ENCODE results near the gene RCOR1. TPM values are rescaled to one million over a fixed set of nuclear protein-coding genes. Genes with fewer than 3 reads are reported as not detected.
"Not testable (repeated sequence)": the region's sequence is repeated elsewhere in the genome, so short reads cannot be mapped to it uniquely, and the experiment has no call there.

The RCOR1 gene
- total RNA-seq, 2 donors from 2014 or later = 8.4 to 8.7 TPM

GRCh38 chr14:102629011-102629444 is 36.6 kb downstream of the RCOR1 start:
- H3K27ac ChIP-seq = no peak overlapping the region

GRCh38 chr14:102629808-102630350 is 37.4 kb downstream of the RCOR1 start:
- Histone ChIP-seq H3K27me3 (no peaks in the 10 kb centered on the region), H3K4me3 (no peak overlapping the region), H3K27ac (peak overlapping the region in 1 of 2 donors; percentile 5), H3K4me1 (peaks cover 0 to 23% of the 10 kb centered on the region in 2 donors), H3K9me3 (no peaks in the 10 kb centered on the region), H3K36me3 (no peaks in the 10 kb centered on the region)
- DNase-seq (ENCODE audit: low spot score) = no peak
- TF ChIP-seq CTCF (IDR thresholded peaks at IDR 0.05) = no peak

More at GRCh38 chr14:102629011-102629444, 36.6 kb downstream of the RCOR1 start:
- Histone ChIP-seq H3K36me3 (no peaks in the 10 kb centered on the region), H3K4me1 (peaks cover 0 to 23% of the 10 kb centered on the region in 2 donors), H3K9me3 (no peaks in the 10 kb centered on the region), H3K4me3 (no peak overlapping the region), H3K27me3 (no peaks in the 10 kb centered on the region)
- TF ChIP-seq CTCF (IDR thresholded peaks at IDR 0.05) = no peak
- no peak for DNase-seq (ENCODE audit: low spot score)

DNA sequence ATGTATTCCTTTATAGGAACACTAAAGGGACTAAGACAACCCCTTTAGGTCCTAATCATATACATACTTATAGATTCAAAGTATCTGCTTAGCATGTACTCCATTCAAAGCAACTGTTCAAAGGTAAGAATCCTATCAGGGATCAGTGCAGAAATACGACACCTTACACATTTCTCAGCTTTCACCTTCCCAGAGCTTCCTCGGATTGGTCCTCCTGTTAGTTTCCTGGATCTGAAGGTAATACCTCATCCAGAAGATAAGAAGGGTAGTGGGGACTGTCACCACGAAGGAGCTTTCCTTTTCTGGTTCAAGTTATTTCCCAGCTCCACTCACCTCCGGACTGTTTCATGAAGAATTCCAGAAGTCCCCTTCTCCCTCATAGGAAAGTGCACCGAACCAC is 38.0 kb downstream of the RCOR1 start:
- Histone ChIP-seq H3K4me3 (no peak overlapping the region), H3K27ac (peak overlapping the region in 1 of 2 donors; percentile 5), H3K9me3 (no peaks in the 10 kb centered on the region), H3K27me3 (no peaks in the 10 kb centered on the region), H3K4me1 (peaks cover 0 to 23% of the 10 kb centered on the region in 2 donors), H3K36me3 (no peaks in the 10 kb centered on the region)
- TF ChIP-seq CTCF (IDR thresholded peaks at IDR 0.05) = no peak
- DNase-seq (ENCODE audit: low spot score) = no peak

DNA sequence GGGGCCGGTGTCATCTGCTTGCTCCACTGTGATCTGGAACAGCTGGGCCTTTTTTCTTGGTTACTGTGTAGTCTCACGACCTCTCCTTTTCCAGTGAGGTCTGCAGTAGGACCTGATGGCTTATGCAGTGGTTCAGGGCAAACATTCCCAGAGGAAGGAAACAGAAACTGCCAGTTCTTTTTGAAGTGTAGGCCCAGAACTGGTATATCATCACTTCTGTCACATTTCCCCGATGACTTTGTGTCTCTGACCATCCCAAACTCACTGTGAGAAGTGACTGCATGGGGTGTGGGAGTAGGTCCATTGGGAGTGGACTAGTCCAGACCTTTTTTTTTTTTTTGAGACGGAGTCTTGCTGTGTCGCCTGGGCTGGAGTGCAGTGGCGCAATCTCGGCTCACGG is 38.4 kb downstream of the RCOR1 start:
- no peak overlapping the region for H3K27ac ChIP-seq
- H3K4me1 ChIP-seq = peaks cover 0 to 23% of the 10 kb centered on the region in 2 donors
- H3K27me3 ChIP-seq = no peaks in the 10 kb centered on the region
- no peaks in the 10 kb centered on the region for H3K36me3 ChIP-seq
- no peak for TF ChIP-seq CTCF (IDR thresholded peaks at IDR 0.05)
- no peak overlapping the region for H3K4me3 ChIP-seq
- H3K9me3 ChIP-seq = no peaks in the 10 kb centered on the region
- no peak for DNase-seq (ENCODE audit: low spot score)

- Histone ChIP-seq H3K36me3 (no peaks in the 10 kb centered on the region), H3K4me3 (no peak overlapping the region), H3K4me1 (peaks cover 0 to 16% of the 10 kb centered on the region in 2 donors), H3K9me3 (no peaks in the 10 kb centered on the region), H3K27me3 (no peaks in the 10 kb centered on the region), H3K27ac (no peak overlapping the region)
- no peak for TF ChIP-seq CTCF (IDR thresholded peaks at IDR 0.05)
- no peak for DNase-seq (ENCODE audit: low spot score)
These were observed 41.6 kb downstream of the RCOR1 start for GRCh38 chr14:102633906-102634595.

- DNase-seq (ENCODE audit: low spot score); H3K36me3 ChIP-seq; H3K27ac ChIP-seq; H3K4me1 ChIP-seq; H3K9me3 ChIP-seq; H3K4me3 ChIP-seq; H3K27me3 ChIP-seq: not testable (repeated sequence)
These were observed 47.2 kb downstream of the RCOR1 start for GRCh38 chr14:102639611-102640010.

Measured in right atrium auricular region (tissue), 2 donors.